Measurements from ENCODE around the gene PROP1.

DNA sequence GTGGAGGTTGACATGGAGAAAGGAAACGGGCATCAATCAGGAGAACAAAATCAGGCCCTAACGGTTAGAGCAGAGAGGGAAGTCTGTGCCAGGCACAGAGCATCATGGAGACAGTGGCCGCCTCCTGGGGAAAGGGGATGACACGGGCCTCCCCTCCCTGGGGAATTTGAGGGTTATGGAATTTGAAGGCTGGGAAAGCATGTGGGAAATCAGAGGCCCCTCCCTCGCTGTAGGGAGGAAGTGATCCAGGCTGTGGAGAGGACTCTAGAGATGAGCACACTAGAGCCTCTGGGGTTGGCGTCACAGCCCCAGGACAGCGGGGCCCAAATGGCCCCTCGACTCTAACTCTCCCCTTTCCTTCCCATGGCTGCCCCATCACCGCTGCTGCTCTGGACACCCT is 36.7 kb downstream of the PROP1 start:
- TF ChIP-seq, protein P1, sequence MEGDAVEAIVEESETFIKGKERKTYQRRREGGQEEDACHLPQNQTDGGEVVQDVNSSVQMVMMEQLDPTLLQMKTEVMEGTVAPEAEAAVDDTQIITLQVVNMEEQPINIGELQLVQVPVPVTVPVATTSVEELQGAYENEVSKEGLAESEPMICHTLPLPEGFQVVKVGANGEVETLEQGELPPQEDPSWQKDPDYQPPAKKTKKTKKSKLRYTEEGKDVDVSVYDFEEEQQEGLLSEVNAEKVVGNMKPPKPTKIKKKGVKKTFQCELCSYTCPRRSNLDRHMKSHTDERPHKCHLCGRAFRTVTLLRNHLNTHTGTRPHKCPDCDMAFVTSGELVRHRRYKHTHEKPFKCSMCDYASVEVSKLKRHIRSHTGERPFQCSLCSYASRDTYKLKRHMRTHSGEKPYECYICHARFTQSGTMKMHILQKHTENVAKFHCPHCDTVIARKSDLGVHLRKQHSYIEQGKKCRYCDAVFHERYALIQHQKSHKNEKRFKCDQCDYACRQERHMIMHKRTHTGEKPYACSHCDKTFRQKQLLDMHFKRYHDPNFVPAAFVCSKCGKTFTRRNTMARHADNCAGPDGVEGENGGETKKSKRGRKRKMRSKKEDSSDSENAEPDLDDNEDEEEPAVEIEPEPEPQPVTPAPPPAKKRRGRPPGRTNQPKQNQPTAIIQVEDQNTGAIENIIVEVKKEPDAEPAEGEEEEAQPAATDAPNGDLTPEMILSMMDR (IDR thresholded peaks at IDR 0.05; ENCODE audit: insufficient read depth, low read depth, low read length): no peak
- TF ChIP-seq EZH2 (IDR thresholded peaks at IDR 0.05; ENCODE audit: insufficient read depth, low read length): no peak
